UCSD-AML1 (cell line): ENCODE data around the gene CLRN3.

ENCODE experiments used
- DNase-seq: peaks from one replicate; lab custom pipeline; 2025; ENCODE audit not compliant: unreplicated experiment; lab: John Stamatoyannopoulos, UW

Gene CLRN3

GRCh38 chr10:127875449-127875765 lies 17.3 kb downstream of the CLRN3 start:
- DNase-seq, result no peak

- DNase-seq, result no peak
Measured at GRCh38 chr10:127874671-127875448, 17.9 kb downstream of the CLRN3 start.

- no peak for DNase-seq
Measured at GRCh38 chr10:127873901-127874470, 18.8 kb downstream of the CLRN3 start.

- peak; percentile 61 for DNase-seq
Measured at GRCh38 chr10:127872871-127873600, 19.7 kb downstream of the CLRN3 start.

- DNase-seq, result no peak
Measured at GRCh38 chr10:127872011-127872761, 20.6 kb downstream of the CLRN3 start.

DNA sequence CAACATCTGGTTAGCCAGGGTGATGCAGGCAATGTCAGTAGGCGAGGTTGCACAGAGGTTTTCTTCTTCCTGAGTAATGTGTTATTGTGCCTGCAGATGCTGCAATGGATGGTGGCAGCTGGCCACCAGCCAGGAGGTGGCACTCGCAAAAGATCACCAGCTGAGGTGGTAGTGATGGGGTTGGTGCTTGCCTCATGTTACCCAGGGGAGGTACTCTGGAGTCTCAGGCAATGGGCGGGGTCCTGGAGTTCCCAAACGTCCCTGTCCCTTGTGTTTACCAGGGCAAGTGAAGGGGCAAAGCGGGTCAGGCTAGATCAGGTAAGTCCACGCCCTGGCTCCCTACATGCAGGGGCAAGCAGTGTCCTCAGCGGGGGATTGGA lies 21.1 kb downstream of the CLRN3 start:
- DNase-seq, result no peak

DNA sequence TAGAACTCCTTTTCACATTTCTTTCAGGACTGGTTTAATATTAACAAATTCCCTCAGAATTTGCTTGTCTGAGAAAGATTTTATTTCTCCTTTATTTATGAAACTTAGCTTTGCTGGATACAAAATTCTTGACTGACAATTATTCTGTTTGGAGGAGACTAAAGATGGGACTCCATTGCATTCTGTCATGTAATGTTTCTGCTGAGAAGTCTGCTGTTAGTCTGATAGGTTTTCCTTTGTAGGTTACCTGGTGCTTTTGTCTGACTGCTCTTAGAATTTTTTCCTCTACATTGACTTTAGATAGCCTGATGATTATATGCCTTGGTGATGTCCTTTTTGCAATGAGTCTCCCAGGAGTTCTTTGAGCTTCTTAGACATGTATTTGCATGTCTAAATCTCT lies 23.4 kb downstream of the CLRN3 start:
- no peak for DNase-seq

GRCh38 chr10:127867805-127868204 lies 24.9 kb downstream of the CLRN3 start:
- DNase-seq, result no peak

DNA sequence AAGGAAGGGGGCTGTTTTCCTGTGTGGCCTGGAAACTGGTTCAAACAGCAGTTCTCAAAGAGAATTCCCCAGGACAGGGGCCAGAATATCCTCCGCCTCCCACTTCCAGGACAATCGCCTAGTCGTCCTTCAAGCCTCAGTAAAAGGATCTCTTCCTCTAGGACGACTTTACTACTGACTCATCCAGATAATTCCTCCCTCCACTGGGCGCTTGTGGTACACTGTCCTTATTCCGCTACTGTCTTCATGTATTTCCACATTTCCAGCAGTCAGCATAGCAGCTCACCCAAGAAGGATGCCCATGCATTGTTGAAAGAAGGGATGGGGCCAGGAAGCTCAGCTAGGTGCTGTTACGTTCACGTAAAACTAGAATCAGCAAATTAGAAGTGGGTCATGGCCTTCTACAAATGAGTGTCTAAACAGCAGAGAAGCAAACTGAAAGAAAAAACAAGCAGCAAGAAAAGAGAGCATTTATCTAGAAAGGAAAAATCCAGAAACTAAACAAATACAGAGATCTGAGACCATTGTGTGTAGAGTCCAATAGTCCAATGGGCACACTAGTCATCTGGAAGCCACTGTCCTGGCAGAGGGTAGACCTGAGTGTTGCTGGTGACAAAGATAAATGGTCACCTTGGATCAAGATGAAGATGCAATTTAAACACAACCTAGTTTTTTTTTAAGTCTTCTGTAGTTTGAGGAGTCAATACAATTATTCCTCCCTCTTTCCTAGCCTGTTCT lies 26.3 kb downstream of the CLRN3 start:
- no peak for DNase-seq

DNA sequence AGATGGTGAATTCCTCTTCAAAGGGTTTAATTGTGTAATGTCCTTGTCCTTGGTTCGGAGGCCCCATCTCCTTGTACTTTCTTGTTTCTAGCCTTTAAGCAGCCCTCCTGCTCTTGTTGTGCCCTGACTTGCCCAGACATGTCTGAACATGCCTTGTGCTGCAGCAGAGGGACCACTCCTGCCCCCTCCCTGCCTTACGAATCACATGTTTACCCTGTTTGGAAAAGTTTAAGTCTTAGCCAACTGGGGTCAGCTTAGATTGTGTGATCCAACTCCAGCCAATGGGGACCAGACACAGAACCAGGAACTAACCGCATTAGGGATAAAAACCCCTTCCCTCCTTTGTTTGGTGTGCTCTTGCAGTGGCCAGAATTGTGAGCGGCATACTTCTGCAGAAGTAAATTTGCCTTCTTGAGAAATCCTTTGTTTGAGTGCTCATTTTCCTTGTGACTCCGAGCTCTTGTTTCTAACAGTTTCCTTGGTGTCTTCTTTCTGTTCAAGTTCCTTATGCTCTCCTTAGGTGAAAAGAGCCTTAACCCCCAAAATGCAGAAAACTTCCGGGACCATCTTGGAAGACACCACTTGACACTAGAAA lies 29.4 kb downstream of the CLRN3 start:
- no peak for DNase-seq

DNA sequence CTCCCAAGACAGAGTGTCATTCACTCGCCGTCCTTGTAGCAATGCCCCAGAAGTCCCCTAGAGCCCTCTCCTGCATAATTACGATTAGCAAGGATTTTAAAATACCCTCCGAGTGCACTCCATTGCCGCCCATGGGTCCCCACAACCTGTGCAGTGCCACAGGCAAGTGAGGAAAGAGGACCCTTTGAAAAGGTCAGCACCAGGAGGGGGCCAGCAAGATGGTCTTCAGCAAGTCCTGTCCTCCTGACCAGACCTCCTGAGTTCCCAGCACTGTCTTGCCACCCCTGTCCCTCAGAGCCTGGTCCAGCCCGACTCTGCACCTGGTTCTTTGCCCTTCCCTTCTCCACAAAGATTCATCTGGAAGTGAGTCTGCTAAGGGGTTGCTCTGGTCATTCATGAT lies 32.1 kb downstream of the CLRN3 start:
- no peak for DNase-seq

DNA sequence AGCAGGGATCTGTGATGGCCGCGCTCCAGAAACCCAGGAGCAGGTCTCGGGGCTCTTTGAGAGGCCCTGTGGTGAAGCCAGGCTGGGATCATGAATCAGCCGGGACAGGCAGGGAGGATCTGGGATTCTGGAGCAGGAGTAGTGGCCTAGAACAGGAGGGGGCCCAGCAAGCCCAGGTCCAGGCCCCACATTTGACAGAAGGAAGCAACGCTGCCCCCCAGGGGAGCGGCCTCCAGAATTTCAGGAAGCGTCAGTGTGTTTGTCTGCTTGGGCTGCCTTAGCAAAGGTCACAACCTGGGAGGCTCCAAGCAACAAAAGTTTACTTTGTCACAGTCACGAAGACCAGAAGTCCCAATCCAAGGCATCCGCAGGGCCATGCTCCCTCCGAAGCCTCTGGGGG lies 36.8 kb downstream of the CLRN3 start:
- DNase-seq, result no peak

DNA sequence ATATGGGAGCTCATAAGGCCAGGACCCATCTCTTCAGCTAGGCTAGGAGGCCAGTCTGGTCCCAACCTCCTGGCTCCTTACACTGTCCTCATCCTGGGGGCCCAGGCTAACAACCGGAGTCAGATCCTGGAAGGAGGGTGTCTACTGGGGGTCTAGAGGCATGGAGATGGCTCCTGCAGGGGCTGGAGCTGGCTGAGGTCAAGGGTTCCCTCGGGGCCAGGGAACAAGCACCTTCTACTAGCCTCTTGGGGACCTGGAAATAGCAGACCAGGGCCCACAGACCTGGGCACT lies 37.2 kb downstream of the CLRN3 start:
- DNase-seq, result no peak

DNA sequence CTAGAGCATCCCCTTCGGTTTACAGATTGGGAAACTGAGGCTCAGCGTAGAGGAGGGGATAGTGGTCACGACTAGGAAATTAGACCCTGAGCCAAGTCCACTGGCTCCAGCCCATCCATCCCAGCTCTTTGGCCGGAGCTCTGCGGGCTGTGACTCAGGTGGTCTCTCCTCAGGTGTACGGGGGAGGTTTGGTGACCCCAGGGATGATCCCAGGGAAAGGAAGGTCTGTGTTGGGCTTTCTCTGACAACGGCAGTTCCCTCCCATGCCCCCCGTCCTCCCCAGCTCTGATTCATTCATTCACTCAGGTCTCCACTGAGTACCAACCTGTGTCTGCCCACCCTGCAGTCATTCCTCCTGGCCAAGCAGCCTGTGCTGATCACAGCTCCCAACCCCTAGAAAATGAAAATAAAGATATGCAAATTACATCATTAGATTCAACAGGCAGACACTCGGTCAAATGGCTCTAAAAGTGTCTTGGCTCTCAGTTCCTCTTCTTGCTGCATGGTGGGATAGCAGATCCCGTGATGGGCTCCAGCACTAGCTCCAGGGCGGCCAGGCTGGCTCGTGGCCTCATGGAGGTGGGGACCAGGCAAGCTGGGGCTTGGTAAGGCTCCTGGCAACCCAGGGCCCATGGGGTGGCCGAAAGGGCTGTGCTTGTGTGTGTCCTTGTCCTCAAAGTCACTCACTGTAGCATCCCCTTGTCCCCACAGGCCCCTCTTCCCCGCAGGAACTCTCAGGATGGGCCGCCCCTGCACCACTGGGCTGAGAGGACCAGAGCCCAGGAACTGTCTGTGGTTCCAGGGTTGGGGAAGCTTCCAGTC lies 37.8 kb downstream of the CLRN3 start:
- no peak for DNase-seq

DNA sequence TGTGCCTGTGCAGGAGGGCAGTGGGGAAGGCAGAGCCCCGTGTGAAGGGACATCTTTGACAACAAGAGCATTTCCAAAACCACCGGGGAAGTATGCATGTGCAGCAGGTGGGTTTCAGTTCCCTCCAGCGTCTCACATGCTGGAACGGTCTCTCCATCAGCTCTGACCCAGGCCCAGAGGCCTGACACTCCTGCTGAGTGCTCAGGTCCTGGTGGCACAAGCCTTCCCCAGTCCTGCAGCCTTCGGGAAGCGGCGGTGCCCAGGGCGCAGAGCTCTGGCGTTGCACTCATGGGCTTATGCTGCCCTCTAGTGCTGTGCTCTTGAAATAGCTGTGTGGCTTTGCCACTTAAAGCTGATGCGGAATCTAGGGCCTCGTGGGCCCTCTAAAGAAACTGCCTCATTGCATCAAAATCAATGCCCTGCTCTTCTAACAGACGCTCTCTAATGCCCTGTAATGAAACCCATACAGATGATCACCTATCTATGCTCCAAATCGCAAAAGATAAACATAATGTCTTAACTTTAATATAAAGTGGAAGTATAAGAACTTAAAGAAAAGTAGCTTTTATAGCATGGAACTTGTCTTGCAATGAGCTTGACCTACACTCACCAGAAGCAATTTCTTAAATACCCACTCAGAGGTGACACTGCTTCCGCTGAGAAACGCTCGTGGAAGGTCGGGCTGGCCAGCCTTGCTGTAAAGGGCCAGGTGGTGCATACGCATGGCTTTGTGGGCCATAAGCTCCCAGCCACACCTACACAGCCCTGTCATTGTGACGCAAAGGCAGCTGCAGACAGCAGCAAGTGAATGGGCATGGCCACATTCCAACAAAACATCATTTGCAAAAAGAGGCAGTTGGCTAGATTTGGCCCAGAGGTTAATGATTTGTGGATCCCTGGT lies 38.6 kb downstream of the CLRN3 start:
- peak; percentile 69 for DNase-seq

DNA sequence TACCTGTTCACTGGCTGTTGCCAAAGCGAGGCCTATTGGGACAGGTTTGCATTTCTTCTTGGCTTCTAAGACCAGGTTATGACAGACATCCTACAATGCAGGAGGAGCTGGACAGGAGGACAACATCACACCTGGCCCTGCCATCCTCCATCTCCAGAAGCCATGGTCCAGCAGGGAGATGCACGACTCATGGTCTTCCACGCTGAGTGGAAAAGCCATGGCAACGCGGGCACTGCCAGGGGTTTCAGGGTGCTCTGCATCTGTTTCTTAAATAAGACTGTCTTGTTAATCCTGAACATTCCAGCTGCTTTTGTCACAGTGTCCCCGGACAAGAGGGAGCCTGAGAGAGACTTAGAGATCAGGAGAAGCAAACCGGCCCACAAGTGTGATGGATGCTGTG lies 40.3 kb downstream of the CLRN3 start:
- DNase-seq, result no peak

- no peak for DNase-seq
Measured at GRCh38 chr10:127851661-127852194, 41.0 kb downstream of the CLRN3 start.

- DNase-seq, result no peak
Measured at GRCh38 chr10:127850944-127851343, 41.8 kb downstream of the CLRN3 start.

GRCh38 chr10:127849921-127850320 lies 42.8 kb downstream of the CLRN3 start:
- DNase-seq, result no peak
